A549 treated with ZK216348 at 1 μM for 4 hours (cell line): ENCODE results near the gene KRT25. TPM values are rescaled to one million over a fixed set of nuclear protein-coding genes. Genes with fewer than 3 reads are reported as not detected.

Experiments used
- total RNA-seq: library from RNA; stranded (reverse); fragments of 200-300 nt; extraction: Qiagen RNA extraction; gene quantifications from 5 replicates; pipeline ENCODE4 v1.2.3, GENCODE V29; 2022; ENCODE audit warnings: low read depth

KRT25 gene, protein sequence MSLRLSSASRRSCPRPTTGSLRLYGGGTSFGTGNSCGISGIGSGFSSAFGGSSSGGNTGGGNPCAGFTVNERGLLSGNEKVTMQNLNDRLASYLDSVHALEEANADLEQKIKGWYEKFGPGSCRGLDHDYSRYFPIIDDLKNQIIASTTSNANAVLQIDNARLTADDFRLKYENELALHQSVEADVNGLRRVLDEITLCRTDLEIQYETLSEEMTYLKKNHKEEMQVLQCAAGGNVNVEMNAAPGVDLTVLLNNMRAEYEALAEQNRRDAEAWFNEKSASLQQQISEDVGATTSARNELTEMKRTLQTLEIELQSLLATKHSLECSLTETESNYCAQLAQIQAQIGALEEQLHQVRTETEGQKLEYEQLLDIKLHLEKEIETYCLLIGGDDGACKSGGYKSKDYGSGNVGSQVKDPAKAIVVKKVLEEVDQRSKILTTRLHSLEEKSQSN
- total RNA-seq = not detected in 5 replicates

DNA sequence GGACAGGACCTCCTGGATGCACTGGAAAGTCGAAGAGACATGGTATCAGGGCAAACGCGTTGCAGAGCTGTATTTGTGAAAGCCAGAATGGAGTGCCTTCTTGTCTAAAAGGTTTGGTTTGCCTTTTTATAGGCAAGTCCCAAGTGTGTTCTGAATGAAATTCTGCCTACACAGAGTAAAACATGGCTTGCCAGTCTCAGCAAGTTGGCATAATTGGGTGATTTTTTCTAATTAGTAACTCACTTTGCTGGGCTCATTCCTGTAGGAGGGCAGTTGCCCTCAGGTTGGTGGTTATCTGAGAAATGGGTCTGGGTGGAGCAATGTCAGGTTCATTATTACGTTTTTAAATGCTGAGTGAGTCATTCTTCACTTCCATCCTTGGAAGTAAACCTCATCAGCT lies at the start of gene KRT25:
Gene KRT25 (minus strand): TSS at position 101 of the 400 bp plus-strand sequence. CDS start 60 bp downstream, at position 41.

DNA sequence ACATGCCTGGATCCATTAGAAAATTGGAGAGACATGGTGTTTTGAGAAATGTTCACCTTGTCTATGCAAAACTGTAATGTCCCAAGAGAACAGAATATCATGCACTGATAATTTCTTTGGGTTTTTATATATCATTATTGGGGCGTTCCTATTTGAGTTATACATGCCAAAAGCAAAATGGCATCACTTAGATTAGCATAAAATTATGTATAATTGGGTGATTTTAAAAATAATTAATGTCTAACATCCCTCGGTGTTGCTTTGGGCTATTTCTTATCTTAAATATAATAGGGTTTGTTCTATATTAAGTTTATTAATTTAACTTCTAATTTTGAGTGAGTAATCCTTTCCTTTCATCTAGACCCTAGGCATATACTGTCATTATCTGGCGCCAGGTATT lies 44.7 kb upstream of the KRT25 start, which contains the start of gene KRT28:
Gene KRT28 (minus strand): TSS at position 101 of the 400 bp plus-strand sequence. CDS start 66 bp downstream, at position 35.

DNA sequence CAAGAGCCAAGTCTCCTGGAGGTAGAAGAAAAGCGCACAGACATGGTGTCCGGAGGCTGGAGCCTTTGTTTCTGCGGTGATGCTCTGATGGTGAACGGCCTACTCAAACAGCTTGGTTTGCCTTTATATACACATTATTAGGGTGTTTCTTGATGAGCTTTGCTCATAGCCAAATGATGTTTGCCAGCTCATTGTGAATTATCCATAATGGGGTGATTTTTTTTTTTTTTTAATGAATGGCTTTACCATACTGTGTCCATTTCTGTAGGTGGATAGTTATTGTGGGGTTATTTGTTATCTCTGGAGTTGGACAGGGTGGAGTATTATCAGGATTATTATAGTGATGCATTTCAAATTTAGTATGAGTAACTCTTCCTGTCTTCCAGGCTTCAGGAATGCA lies 27.3 kb upstream of the KRT25 start, which contains the start of gene KRT27:
Gene KRT27 (minus strand): TSS at position 101 of the 400 bp plus-strand sequence. CDS start 57 bp downstream, at position 44.

DNA sequence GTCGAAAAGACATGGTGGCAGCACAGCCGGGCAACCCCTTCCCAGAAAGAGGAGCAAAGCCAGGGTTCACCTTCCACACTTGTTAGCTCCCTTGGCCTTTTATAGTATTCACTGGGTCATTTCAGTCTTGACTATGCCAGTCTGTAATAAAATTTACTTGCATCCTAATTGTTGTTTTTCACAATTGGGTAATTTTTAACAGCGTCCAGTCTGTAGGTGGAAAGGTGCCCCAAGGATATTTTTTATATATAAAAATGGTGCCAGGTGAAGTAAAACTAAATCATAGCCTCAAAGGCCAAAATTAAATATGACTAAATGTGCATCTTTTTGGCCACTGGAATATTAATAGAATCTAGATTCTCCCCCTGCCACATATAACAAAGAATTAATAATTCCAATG lies 17.0 kb upstream of the KRT25 start, which contains the start of gene KRT26:
Gene KRT26 (minus strand): TSS at position 101 of the 400 bp plus-strand sequence. CDS start 88 bp downstream, at position 13.

DNA sequence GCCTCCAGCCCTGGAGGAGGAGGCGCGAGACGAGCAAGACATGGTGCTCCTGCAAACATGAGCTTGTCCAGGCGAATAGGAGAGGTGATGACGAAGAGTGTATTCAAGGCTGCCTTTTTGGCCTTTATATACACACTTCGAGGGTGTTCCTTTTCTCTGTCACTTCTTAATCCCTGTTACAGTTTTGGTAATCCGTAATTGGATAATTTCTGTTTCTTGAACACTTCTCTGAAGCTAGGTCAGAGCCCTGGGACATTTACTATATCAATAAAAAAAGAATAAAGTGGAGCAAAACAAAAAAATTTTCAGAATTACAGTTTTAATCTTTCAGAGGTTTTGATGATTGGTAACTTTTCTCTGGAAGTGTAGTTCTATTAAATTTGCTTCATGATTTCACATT lies 51.5 kb downstream of the KRT25 start, which contains the start of gene KRT24:
Gene KRT24 (minus strand): TSS at position 101 of the 400 bp plus-strand sequence. CDS start 59 bp downstream, at position 42.

Other genes with a start within 250 kb of the KRT25 start
- gene CCR7, start 189.9 kb downstream of the KRT25 start, total RNA-seq = 0.88 to 1.3 TPM (median 1.2 TPM) in 5 replicates
- 105 to 119 TPM (median 113 TPM) in 5 replicates for gene SMARCE1, start 107.5 kb downstream of the KRT25 start, total RNA-seq
- 0.41 to 1.1 TPM (median 0.59 TPM) in 5 replicates for gene KRT222, start 90.2 kb downstream of the KRT25 start, total RNA-seq
- not detected in 5 replicates for gene KRT24, start 51.6 kb downstream of the KRT25 start, total RNA-seq
- gene KRT26, start 16.9 kb upstream of the KRT25 start, total RNA-seq = not detected in 5 replicates
- not detected in 5 replicates for gene KRT27, start 27.2 kb upstream of the KRT25 start, total RNA-seq
- not detected in 5 replicates for gene KRT28, start 44.6 kb upstream of the KRT25 start, total RNA-seq
- 99.6 to 118 TPM (median 105 TPM) in 5 replicates for gene KRT10, start 67.3 kb upstream of the KRT25 start, total RNA-seq
- gene KRT12, start 111.9 kb upstream of the KRT25 start, total RNA-seq = not detected in 5 replicates
- gene KRT20, start 129.9 kb upstream of the KRT25 start, total RNA-seq = 0.18 to 0.61 TPM (median 0.31 TPM) in 5 replicates
- 0.08 to 0.31 TPM (median 0.18 TPM) in 3 of 5 replicates, not detected in the others for gene KRT23, start 182.3 kb upstream of the KRT25 start, total RNA-seq
- gene KRT39, start 211.6 kb upstream of the KRT25 start, total RNA-seq = not detected in 5 replicates
- gene KRT40, start 229.0 kb upstream of the KRT25 start, total RNA-seq = not detected in 5 replicates
- not detected in 5 replicates for gene KRTAP3-3, start 238.8 kb upstream of the KRT25 start, total RNA-seq
- gene KRTAP3-2, start 244.6 kb upstream of the KRT25 start, total RNA-seq = not detected in 5 replicates